HG02642 (cell line): ENCODE measurements around the gene ARSG.
"Not testable (repeated sequence)": the region's sequence is repeated elsewhere in the genome, so short reads cannot be mapped to it uniquely, and the experiment has no call there.

ENCODE experiments used
- ATAC-seq: cut with Tn5 transposase; IDR thresholded peaks from one replicate; pipeline ENCODE4 v1.9.1; 2021; ENCODE audit warnings: mild to moderate bottlenecking; ENCODE audit not compliant: unreplicated experiment, poor library complexity

ARSG gene

GRCh38 chr17:68357886-68358285, 66.6 kb downstream of the ARSG start:
- ATAC-seq: no peak

GRCh38 chr17:68359791-68360535, 68.7 kb downstream of the ARSG start:
- no peak for ATAC-seq

GRCh38 chr17:68365469-68365868, 74.2 kb downstream of the ARSG start:
- no peak for ATAC-seq

- ATAC-seq: no peak
Observed at GRCh38 chr17:68368387-68368786, 77.1 kb downstream of the ARSG start.

GRCh38 chr17:68375566-68375965, 84.3 kb downstream of the ARSG start:
- ATAC-seq: no peak

- ATAC-seq: not testable (repeated sequence)
Observed at GRCh38 chr17:68376178-68376577, 84.9 kb downstream of the ARSG start.

GRCh38 chr17:68377771-68378267, 86.5 kb downstream of the ARSG start:
- no peak for ATAC-seq

- no peak for ATAC-seq
Observed at GRCh38 chr17:68378268-68379176, 87.2 kb downstream of the ARSG start.

- no peak for ATAC-seq
Observed at GRCh38 chr17:68379177-68379510, 87.8 kb downstream of the ARSG start.

GRCh38 chr17:68379692-68380677, 88.7 kb downstream of the ARSG start:
- ATAC-seq: no peak

GRCh38 chr17:68381076-68381900, 90.0 kb downstream of the ARSG start:
- ATAC-seq: no peak

- no peak for ATAC-seq
Observed at GRCh38 chr17:68382582-68383085, 91.3 kb downstream of the ARSG start.

- ATAC-seq: no peak
Observed at GRCh38 chr17:68383120-68383442, 91.8 kb downstream of the ARSG start.

- no peak for ATAC-seq
Observed at GRCh38 chr17:68383443-68384321, 92.4 kb downstream of the ARSG start.

- no peak for ATAC-seq
Observed at GRCh38 chr17:68384471-68384870, 93.2 kb downstream of the ARSG start.

- no peak for ATAC-seq
Observed at GRCh38 chr17:68384941-68385340, 93.6 kb downstream of the ARSG start.

- no peak for ATAC-seq
Observed at GRCh38 chr17:68385490-68386215, 94.4 kb downstream of the ARSG start.
